Naive thymus-derived CD4-positive, alpha-beta T cell (primary cell): ENCODE data around the gene SCN3A. TPM values are rescaled to one million over a fixed set of nuclear protein-coding genes. Genes with fewer than 3 reads are reported as not detected.

Experiments used
- ATAC-seq: fragments of 150-1000 bp; cut with Tn5 transposase; 2 replicates; pipeline ENCODE4 v1.10.0; 2021; ENCODE audit warnings: mild to moderate bottlenecking, moderate library complexity
- CTCF ChIA-PET: fragments of 350-600 bp; sonication (Branson Sonifier 250); formaldehyde crosslinking; loops from one replicate; lab custom pipeline; 2021; ENCODE audit warnings: antibody characterized with exemption; lab: Charles Lee
- POLR2A ChIA-PET: fragments of 350-600 bp; sonication (Branson Sonifier 250); formaldehyde crosslinking; loops from one replicate; lab custom pipeline; 2021; ENCODE audit warnings: antibody characterized with exemption, inconsistent platforms; lab: Charles Lee
- DNase-seq, 9 donors: peaks; one replicate each; pipeline versions ENCODE4 v3.0.0 to v3.0.0-alpha.2; 2020 to 2022; ENCODE audit warnings: mixed read lengths in 1 of 9
- H3K27ac ChIP-seq: one replicate; pipeline ENCODE4 v1.7.0; 2013; ENCODE audit warnings: mild to moderate bottlenecking, low read depth, low read length, moderate library complexity
- H3K27me3 ChIP-seq, 2 donors: one replicate each; pipeline ENCODE4 v1.7.0; 2013; ENCODE audit warnings: low read length in 2 of 2, mild to moderate bottlenecking in 2 of 2, moderate library complexity in 2 of 2; ENCODE audit not compliant: control insufficient read depth in 2 of 2, insufficient read depth in 2 of 2
- H3K36me3 ChIP-seq, 3 experiments: 1 replicate in 2 of 3; 2 replicates in 1 of 3; pipeline ENCODE4 v1.7.0; 2013; ENCODE audit warnings: low read length in 3 of 3, mild to moderate bottlenecking in 3 of 3, moderate library complexity in 1 of 3; ENCODE audit not compliant: insufficient read depth in 3 of 3, control insufficient read depth in 2 of 3
- H3K4me1 ChIP-seq, 2 donors: one replicate each; pipeline ENCODE4 v1.7.0; 2013; ENCODE audit warnings: low read length in 2 of 2, mild to moderate bottlenecking in 2 of 2, moderate library complexity in 1 of 2; ENCODE audit not compliant: control insufficient read depth in 2 of 2, insufficient read depth in 2 of 2
- H3K4me3 ChIP-seq: 2 replicates; pipeline ENCODE4 v1.7.0; 2013; ENCODE audit warnings: mild to moderate bottlenecking, low read length
- H3K9me3 ChIP-seq, 3 experiments: 1 replicate in 2 of 3; 2 replicates in 1 of 3; pipeline ENCODE4 v1.7.0; 2013; ENCODE audit warnings: low read length in 3 of 3; ENCODE audit not compliant: control insufficient read depth in 2 of 3
- H3K27ac Mint-ChIP-seq, 9 donors: one replicate each; pipeline ENCODE4 v1.8.0; 2020 to 2022; ENCODE audit warnings: mixed read lengths in 9 of 9, mild to moderate bottlenecking in 8 of 9, moderate library complexity in 5 of 9, inconsistent platforms in 2 of 9
- H3K27me3 Mint-ChIP-seq, 5 donors: one replicate each; pipeline ENCODE4 v1.8.0; 2021 to 2022; ENCODE audit warnings: mixed read lengths in 5 of 5, mild to moderate bottlenecking in 1 of 5
- H3K36me3 Mint-ChIP-seq, 5 donors: one replicate each; pipeline ENCODE4 v1.8.0; 2020 to 2022; ENCODE audit warnings: mixed read lengths in 5 of 5, mild to moderate bottlenecking in 3 of 5, inconsistent platforms in 1 of 5
- H3K4me1 Mint-ChIP-seq, 7 donors: one replicate each; pipeline ENCODE4 v1.8.0; 2020 to 2022; ENCODE audit warnings: mixed read lengths in 7 of 7, mild to moderate bottlenecking in 3 of 7, inconsistent platforms in 1 of 7
- H3K4me3 Mint-ChIP-seq, 10 donors: one replicate each; pipeline ENCODE4 v1.8.0; 2020 to 2022; ENCODE audit warnings: mild to moderate bottlenecking in 10 of 10, mixed read lengths in 10 of 10, moderate library complexity in 6 of 10, inconsistent platforms in 2 of 10
- H3K9me3 Mint-ChIP-seq, 11 donors: one replicate each; pipeline ENCODE4 v1.8.0; 2020 to 2022; ENCODE audit warnings: mixed read lengths in 11 of 11, mild to moderate bottlenecking in 4 of 11, inconsistent platforms in 1 of 11, moderate library complexity in 1 of 11
- intact Hi-C, 2 donors: fragments of 100-400 bp; cut with micrococcal nuclease; formaldehyde crosslinking; loops; one replicate each; pipeline ENCODE4 v1.15.1; 2023
- polyA plus RNA-seq, 2 donors: library from polyadenylated mRNA; unstranded; fragments of 300-500 nt; fragmentation: Illumina TruSeq; gene quantifications; one replicate each; pipeline ENCODE4 v1.2.3, GENCODE V29; 2021
- total RNA-seq, 6 experiments: library from RNA in 5 of 6; stranded (reverse) in 5 of 6; gene quantifications; 1 replicate in 5 of 6; 2 replicates in 1 of 6; pipeline ENCODE4 v1.2.3 and lab custom pipeline; 2021 to 2026

Gene SCN3A
- total and polyA plus RNA-seq, 7 experiments from 2014 or later = 0.02 to 0.64 (median 0.14) TPM; not detected in 3

DNA sequence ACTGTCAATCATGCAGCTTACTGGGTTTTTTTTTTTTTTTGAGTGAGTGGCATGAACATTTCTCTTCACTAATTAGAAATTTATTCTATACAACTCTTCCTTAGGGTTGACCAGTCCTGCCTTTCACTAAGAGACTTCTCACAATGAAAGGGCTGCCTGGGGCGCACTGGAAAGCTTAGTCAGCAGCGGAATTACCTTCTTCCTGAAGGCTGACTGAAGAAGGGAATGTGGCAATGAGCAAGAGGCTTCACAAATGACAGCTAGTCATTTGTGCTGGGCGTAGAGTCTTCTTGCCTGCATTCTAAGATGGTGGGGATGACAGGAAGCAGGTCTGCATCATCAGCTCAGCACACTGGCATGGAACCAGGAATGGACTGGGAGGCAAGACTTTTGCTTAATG lies 15.6 kb upstream of the SCN3A start:
- Mint-ChIP-seq H3K27me3 (peaks cover 0 to 6% (median under 1%) of the 10 kb centered on the region in 5 donors), H3K9me3 (peaks cover 0 to 8% (median 0%) of the 10 kb centered on the region in 11 donors), H3K4me1 (no peaks in the 10 kb centered on the region), H3K4me3 (no peak overlapping the region), H3K36me3 (no peaks in the 10 kb centered on the region), H3K27ac (no peak overlapping the region)
- POLR2A ChIA-PET = no interaction called here
- Histone ChIP-seq H3K27ac (no peak overlapping the region), H3K4me3 (no peak overlapping the region), H3K9me3 (no peaks in the 10 kb centered on the region), H3K36me3 (no peaks in the 10 kb centered on the region), H3K4me1 (no peaks in the 10 kb centered on the region), H3K27me3 (no peaks in the 10 kb centered on the region)
- DNase-seq = no peak
- CTCF ChIA-PET = no interaction called here
- ATAC-seq = no peak
- intact Hi-C loops = no loop called here

DNA sequence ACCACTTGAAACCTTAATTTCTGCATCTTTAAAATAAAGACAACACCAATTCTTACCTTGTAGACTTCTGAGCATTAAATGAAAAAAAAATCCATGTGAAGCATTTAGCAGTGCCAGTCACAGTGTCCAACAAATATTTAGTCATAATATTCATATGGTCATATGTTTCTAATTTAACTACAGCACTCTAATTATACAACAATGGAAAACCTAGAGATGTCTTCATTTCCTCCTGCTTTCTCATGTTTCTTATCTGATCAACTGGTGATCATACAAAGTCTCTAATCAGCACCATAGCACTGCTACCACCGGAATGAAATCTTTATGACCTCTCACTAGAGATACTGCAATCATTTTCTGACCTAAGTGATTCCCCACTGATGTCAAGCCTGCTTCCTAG lies 10.2 kb upstream of the SCN3A start:
- H3K27ac Mint-ChIP-seq = no peak overlapping the region
- no peaks in the 10 kb centered on the region for H3K27me3 ChIP-seq
- no peak overlapping the region for H3K27ac ChIP-seq
- H3K4me1 ChIP-seq = no peaks in the 10 kb centered on the region
- H3K9me3 Mint-ChIP-seq = peaks cover 0 to 8% (median 0%) of the 10 kb centered on the region in 11 donors
- H3K36me3 Mint-ChIP-seq = no peaks in the 10 kb centered on the region
- no peaks in the 10 kb centered on the region for H3K4me1 Mint-ChIP-seq
- DNase-seq (no peak), ATAC-seq (no peak)
- CTCF ChIA-PET = no interaction called here
- no peak overlapping the region for H3K4me3 Mint-ChIP-seq
- H3K27me3 Mint-ChIP-seq = peaks cover 0 to 6% (median 4%) of the 10 kb centered on the region in 5 donors
- intact Hi-C loops = no loop called here
- H3K9me3 ChIP-seq = no peaks in the 10 kb centered on the region
- H3K4me3 ChIP-seq = no peak overlapping the region
- POLR2A ChIA-PET = no interaction called here
- H3K36me3 ChIP-seq = no peaks in the 10 kb centered on the region

DNA sequence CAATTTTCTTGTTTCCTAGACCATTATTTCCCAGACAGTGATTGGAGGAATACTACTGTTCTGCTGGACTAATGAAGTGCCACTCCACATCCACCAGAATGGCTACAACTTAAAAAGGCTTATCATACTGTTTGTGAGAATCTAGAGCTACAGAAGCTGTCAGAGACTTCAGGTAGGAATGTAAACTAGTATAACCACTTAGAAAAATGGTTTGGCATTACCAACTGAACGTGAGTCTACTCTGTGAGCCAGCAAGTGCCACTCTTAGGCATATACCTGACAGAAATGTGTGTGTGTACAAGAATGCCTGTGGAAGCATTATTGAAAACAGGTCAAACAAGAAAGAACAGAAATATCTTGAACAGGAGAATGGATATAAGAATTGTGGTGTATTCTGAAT lies 4.2 kb upstream of the SCN3A start:
- ATAC-seq (no peak), DNase-seq (no peak)
- H3K27ac ChIP-seq = no peak overlapping the region
- H3K36me3 ChIP-seq = no peaks in the 10 kb centered on the region
- intact Hi-C loops = loop anchor here in 1 of 2 donors (10.0 kb wide), 1 partner anchor 193 kb away; no protein-coding TSS in a partner anchor
- Mint-ChIP-seq H3K9me3 (peaks cover 0 to 3% (median 0%) of the 10 kb centered on the region in 11 donors), H3K4me3 (no peak overlapping the region), H3K27me3 (peaks cover 0 to 10% (median 4%) of the 10 kb centered on the region in 5 donors), H3K4me1 (peaks cover 0 to 8% (median 3%) of the 10 kb centered on the region in 7 donors), H3K27ac (no peak overlapping the region), H3K36me3 (no peaks in the 10 kb centered on the region)
- H3K9me3 ChIP-seq = no peaks in the 10 kb centered on the region
- POLR2A ChIA-PET = no interaction called here
- no peaks in the 10 kb centered on the region for H3K4me1 ChIP-seq
- CTCF ChIA-PET = no interaction called here
- no peak overlapping the region for H3K4me3 ChIP-seq
- no peaks in the 10 kb centered on the region for H3K27me3 ChIP-seq

DNA sequence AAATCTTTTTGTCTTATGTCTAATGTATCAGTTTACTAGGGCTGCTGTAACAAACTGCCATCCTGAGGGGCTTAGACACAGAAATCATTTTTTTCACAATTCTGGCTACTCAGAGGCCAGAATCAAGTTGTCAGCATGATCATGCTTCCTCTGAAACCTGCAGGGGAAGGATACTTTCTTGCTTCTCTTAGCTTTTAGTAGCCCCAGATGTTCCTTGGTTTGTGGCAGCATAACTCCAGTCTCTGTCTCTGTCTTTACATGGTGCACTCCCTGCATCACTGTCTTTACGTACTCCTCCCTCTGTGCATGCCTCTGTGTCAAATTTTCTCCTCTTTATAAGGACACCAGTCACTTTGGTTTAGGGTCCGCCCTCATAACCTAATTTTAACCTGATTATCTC lies 2.0 kb upstream of the SCN3A start:
- CTCF ChIA-PET = no interaction called here
- Histone ChIP-seq H3K4me1 (no peaks in the 10 kb centered on the region), H3K27me3 (no peaks in the 10 kb centered on the region), H3K4me3 (no peak overlapping the region), H3K27ac (no peak overlapping the region), H3K36me3 (no peaks in the 10 kb centered on the region), H3K9me3 (no peaks in the 10 kb centered on the region)
- H3K36me3 Mint-ChIP-seq = no peaks in the 10 kb centered on the region
- POLR2A ChIA-PET = no interaction called here
- H3K27me3 Mint-ChIP-seq = peaks cover 0 to 10% (median 4%) of the 10 kb centered on the region in 5 donors
- peaks cover 0 to 3% (median 0%) of the 10 kb centered on the region in 11 donors for H3K9me3 Mint-ChIP-seq
- no peak for ATAC-seq
- H3K4me1 Mint-ChIP-seq = peaks cover 0 to 8% (median 3%) of the 10 kb centered on the region in 7 donors
- H3K27ac Mint-ChIP-seq = no peak overlapping the region
- no peak overlapping the region for H3K4me3 Mint-ChIP-seq
- no peak for DNase-seq
- intact Hi-C loops = loop anchor here in 1 of 2 donors (10.0 kb wide), 1 partner anchor 191 kb away; no protein-coding TSS in a partner anchor

DNA sequence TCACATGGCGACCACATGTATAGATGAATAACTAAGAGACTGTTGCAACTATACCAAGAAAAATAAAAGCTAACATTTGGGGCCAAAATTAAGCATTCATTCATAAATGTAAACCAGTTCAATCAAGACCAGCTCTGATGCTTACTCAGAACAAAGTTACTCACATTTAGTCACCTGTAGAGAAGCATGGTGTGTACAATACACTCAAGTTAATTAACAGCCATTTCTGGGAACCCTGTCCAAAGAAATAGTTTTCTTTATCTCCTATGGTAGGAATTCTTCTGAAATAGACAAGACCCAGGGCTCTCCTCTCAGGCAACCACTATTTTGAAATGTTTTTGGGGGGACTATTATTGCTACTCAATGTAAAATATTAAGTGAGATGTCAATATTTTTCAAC lies 1.6 kb downstream of the SCN3A start:
- peaks cover 0 to 14% (median 10%) of the 10 kb centered on the region in 5 donors for H3K27me3 Mint-ChIP-seq
- H3K4me3 Mint-ChIP-seq = no peak overlapping the region
- ChIA-PET POLR2A (no interaction called here), CTCF (no interaction called here)
- H3K36me3 ChIP-seq = no peaks in the 10 kb centered on the region
- no peak overlapping the region for H3K27ac Mint-ChIP-seq
- no peak overlapping the region for H3K4me3 ChIP-seq
- H3K9me3 Mint-ChIP-seq = peaks cover 0 to 3% (median 0%) of the 10 kb centered on the region in 11 donors
- DNase-seq = no peak
- peaks cover 0 to 8% (median 3%) of the 10 kb centered on the region in 7 donors for H3K4me1 Mint-ChIP-seq
- H3K27me3 ChIP-seq = no peaks in the 10 kb centered on the region
- no peaks in the 10 kb centered on the region for H3K9me3 ChIP-seq
- H3K4me1 ChIP-seq = no peaks in the 10 kb centered on the region
- no peaks in the 10 kb centered on the region for H3K36me3 Mint-ChIP-seq
- H3K27ac ChIP-seq = no peak overlapping the region
- ATAC-seq = no peak
- intact Hi-C loops = loop anchor here (5.0 to 10.0 kb wide), 2 partner anchors 185 to 187 kb away; no protein-coding TSS in a partner anchor

GRCh38 chr2:165198181-165198580 lies 5.7 kb downstream of the SCN3A start:
- no peaks in the 10 kb centered on the region for H3K27me3 ChIP-seq
- POLR2A ChIA-PET = no interaction called here

DNA sequence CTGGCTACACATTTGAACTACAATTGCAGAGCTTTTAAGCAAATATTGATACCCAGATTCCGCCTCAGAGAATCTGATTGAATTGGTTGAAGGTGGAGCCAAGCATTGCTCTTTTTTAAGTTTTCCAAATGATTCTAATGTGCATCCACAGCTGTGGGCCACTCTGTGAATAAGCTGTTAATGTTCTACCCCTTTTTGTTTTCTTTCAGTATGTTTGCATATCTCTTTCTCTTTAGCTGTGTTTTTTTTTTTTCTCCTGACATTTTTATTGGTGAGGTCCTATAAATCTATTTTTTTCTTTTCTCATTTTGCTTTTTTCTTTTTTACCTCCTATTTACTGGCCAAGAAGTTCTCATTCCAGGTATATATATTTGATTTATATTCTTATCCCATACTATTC lies 6.5 kb downstream of the SCN3A start:
- H3K27me3 ChIP-seq = no peaks in the 10 kb centered on the region
- no peaks in the 10 kb centered on the region for H3K4me1 ChIP-seq
- no peaks in the 10 kb centered on the region for H3K9me3 ChIP-seq
- no peak for DNase-seq
- Mint-ChIP-seq H3K36me3 (no peaks in the 10 kb centered on the region), H3K27ac (no peak overlapping the region), H3K27me3 (peaks cover 0 to 11% (median 6%) of the 10 kb centered on the region in 5 donors), H3K9me3 (no peaks in the 10 kb centered on the region), H3K4me1 (no peaks in the 10 kb centered on the region), H3K4me3 (no peak overlapping the region)
- H3K27ac ChIP-seq = no peak overlapping the region
- no peaks in the 10 kb centered on the region for H3K36me3 ChIP-seq
- intact Hi-C loops = no loop called here
- no peak for ATAC-seq
- ChIA-PET POLR2A (no interaction called here), CTCF (no interaction called here)
- H3K4me3 ChIP-seq = no peak overlapping the region

More at GRCh38 chr2:165198181-165198580, 5.7 kb downstream of the SCN3A start:
- no peak overlapping the region for H3K27ac Mint-ChIP-seq
- no peaks in the 10 kb centered on the region for H3K4me1 ChIP-seq
- intact Hi-C loops = no loop called here
- H3K9me3 ChIP-seq = no peaks in the 10 kb centered on the region
- no peak overlapping the region for H3K4me3 Mint-ChIP-seq
- no peak overlapping the region for H3K4me3 ChIP-seq
- no peak overlapping the region for H3K27ac ChIP-seq
- H3K36me3 Mint-ChIP-seq = no peaks in the 10 kb centered on the region
- no peaks in the 10 kb centered on the region for H3K4me1 Mint-ChIP-seq
- no peak for ATAC-seq
- CTCF ChIA-PET = no interaction called here
- H3K36me3 ChIP-seq = no peaks in the 10 kb centered on the region
- no peaks in the 10 kb centered on the region for H3K9me3 Mint-ChIP-seq
- DNase-seq = no peak
- peaks cover 0 to 11% (median 6%) of the 10 kb centered on the region in 5 donors for H3K27me3 Mint-ChIP-seq
